Heart left ventricle (tissue), 13 donors: ENCODE measurements around the gene CIAO2A.

Experiments
- POLR2A ChIP-seq, 2 donors: fragments of 450-650 bp; IDR thresholded peaks; one replicate each; pipeline ENCODE4 v1.6.1; 2017; ENCODE audit warnings: antibody characterized with exemption in 2 of 2, mild to moderate bottlenecking in 2 of 2, moderate library complexity in 2 of 2
- TF ChIP-seq, protein P1 (sequence below), 12 donors: fragments of 200-600 bp; sonication (generic) in 4 of 12; IDR thresholded peaks; one replicate each; pipeline versions ENCODE4 v1.5.0 to v1.8.0; 2018 to 2022; ENCODE audit warnings: antibody characterized with exemption in 12 of 12, mild to moderate bottlenecking in 5 of 12
- donor health status: ischemic (EF 13 %, LVEDD 7.1; RV severe dilation, severe dysfunction).
- donor health status: DM: no; HTN: yes; CAD: no.
- donor health status: DM: no; HTN: no; CAD: no.
- donor health status: ischemic (EF 25% LVEDD 6.9; RV normal size, moderate dysfunction).
- donor health status: ischemic (EF 25% LVEDD 5.7; RV mildly dilated, moderate dysfunction).
- donor health status: ischemic (EF 35%, LVEDD 5.7; RV mildly dilated, moderate dysfunction).
- donor health status: nonischemic (EF 11% LVEDD 7.7; RV severe dilation, severe dysfunction).
- donor health status: DM: yes; HTN: yes; CAD: no.
- donor health status: PGD.
- donor health status: ischemic (EF 29% LVEDD 5.4; RV normal size, mild dysfunction).
- donor health status: nonischemic (EF 23%, LVEDD 6.1; RV moderate dilation, normal function).

DNA sequence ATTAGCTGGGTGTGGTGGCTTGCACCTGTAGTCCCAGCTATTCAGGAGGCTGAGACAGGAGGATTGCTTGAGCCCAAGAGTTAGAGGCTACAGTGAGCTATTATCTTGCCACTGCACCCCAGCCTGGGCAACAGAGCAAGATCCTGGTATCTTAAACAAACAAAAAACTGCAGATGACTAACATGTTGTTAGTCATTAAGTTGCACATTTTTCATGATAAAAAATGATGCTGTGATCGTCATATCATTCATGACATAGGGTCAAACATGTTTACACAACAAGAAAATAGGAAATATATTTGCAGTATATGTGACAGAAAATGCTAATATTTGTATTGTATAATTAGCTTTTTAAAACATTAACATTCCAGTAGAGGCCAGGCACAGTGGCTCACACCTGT, 27.2 kb downstream of the CIAO2A start:
- TF ChIP-seq, protein P1, sequence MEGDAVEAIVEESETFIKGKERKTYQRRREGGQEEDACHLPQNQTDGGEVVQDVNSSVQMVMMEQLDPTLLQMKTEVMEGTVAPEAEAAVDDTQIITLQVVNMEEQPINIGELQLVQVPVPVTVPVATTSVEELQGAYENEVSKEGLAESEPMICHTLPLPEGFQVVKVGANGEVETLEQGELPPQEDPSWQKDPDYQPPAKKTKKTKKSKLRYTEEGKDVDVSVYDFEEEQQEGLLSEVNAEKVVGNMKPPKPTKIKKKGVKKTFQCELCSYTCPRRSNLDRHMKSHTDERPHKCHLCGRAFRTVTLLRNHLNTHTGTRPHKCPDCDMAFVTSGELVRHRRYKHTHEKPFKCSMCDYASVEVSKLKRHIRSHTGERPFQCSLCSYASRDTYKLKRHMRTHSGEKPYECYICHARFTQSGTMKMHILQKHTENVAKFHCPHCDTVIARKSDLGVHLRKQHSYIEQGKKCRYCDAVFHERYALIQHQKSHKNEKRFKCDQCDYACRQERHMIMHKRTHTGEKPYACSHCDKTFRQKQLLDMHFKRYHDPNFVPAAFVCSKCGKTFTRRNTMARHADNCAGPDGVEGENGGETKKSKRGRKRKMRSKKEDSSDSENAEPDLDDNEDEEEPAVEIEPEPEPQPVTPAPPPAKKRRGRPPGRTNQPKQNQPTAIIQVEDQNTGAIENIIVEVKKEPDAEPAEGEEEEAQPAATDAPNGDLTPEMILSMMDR (IDR thresholded peaks at IDR 0.05) = no peak
- no peak for TF ChIP-seq POLR2A (IDR thresholded peaks at IDR 0.05)
